Measurements from ENCODE around the gene IL3.

The IL3 gene

DNA sequence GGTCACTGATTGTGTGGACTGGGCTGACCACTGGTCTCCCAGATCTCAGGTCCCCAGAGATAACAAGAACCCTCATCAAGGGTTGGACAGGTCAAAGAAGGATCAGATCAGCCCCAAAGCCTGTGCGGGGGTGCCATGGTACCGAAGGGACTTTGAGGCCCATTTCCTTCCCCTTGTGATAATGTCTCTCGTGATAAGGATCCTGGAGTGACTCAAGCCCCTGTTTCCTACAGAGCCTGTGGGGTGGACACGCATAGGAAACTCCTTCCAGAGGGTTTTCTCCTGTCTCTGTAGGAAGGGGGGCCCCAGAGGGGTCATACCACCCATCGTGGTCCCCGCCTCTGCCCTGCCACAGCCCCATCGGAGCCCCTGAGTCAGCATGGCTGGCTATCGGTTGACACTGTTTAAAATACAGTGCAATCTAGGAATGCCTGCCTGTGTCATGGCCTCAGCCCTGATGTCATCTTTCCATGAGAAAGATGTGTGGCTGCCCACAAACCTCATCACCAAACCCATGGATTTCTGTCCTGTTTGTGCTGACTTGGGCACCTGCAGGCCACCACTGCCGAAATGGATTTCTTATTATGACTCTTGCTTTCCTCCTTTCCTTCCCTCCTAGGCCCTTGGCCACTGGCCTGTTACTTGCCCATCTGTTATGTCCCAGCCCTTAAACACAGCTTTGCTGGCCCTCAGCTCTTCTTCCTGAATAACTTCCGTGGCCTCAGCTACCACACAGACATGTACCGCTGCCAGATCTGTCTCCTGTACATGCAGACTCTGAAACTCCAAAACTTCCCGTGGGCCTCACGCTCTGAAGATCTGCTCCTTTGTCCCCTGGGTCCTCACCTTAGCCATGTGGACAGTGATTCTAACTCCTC lies 10.2 kb downstream of the IL3 start:
- no peak overlapping the region for H3K4me3 ChIP-seq (ENCODE audit: low read depth, low read length)
- DNase-seq (ENCODE audit: low read depth, low spot score), result peak; percentile 18
- TF ChIP-seq, protein P1, sequence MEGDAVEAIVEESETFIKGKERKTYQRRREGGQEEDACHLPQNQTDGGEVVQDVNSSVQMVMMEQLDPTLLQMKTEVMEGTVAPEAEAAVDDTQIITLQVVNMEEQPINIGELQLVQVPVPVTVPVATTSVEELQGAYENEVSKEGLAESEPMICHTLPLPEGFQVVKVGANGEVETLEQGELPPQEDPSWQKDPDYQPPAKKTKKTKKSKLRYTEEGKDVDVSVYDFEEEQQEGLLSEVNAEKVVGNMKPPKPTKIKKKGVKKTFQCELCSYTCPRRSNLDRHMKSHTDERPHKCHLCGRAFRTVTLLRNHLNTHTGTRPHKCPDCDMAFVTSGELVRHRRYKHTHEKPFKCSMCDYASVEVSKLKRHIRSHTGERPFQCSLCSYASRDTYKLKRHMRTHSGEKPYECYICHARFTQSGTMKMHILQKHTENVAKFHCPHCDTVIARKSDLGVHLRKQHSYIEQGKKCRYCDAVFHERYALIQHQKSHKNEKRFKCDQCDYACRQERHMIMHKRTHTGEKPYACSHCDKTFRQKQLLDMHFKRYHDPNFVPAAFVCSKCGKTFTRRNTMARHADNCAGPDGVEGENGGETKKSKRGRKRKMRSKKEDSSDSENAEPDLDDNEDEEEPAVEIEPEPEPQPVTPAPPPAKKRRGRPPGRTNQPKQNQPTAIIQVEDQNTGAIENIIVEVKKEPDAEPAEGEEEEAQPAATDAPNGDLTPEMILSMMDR (IDR thresholded peaks at IDR 0.05; ENCODE audit: low read depth, low read length), result no peak
- in situ Hi-C loops (cut with HindIII; ENCODE audit: low sequenced_read_pairs), result no loop called here

DNA sequence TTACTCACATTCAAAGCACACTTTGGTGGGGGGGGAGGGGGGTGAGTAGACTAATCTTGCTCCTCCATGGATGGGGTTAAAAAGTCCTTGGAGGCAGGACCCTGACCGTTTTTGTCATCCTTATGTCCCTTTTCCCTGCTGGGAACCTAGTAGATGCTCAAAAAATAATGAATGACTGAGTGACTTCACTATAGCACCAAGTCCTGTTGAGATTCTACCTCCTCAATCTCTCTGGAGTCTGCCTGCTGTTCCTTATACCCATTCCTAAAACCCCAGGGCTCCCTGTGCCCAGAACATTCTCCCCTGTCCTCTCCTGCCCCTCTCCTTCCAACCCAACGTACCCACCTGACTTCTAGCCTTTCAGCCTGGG lies 10.9 kb downstream of the IL3 start:
- TF ChIP-seq, protein P1 (IDR thresholded peaks at IDR 0.05; ENCODE audit: low read depth, low read length), result no peak
- no peak overlapping the region for H3K4me3 ChIP-seq (ENCODE audit: low read depth, low read length)
- in situ Hi-C loops (cut with HindIII; ENCODE audit: low sequenced_read_pairs), result no loop called here
- no peak for DNase-seq (ENCODE audit: low read depth, low spot score)

DNA sequence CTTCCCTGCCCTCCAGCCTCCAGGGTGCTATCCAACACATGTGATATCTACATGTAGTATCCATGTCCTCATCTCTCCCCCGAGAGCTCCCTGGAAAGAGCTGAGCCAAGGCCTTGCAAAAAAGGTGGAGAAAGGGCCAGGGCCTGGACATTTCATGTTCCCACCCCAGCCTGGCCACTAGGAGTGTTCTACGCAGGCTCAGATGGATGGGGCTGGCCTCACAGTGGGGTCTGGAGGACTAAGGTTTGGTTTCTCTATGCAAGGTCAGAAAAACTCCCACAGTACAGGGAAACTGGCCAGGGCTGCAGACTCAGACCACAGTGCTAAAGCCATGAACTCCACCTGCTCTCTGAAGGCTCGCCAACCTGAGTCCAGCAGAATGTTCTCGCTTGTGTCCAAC lies 11.6 kb downstream of the IL3 start:
- in situ Hi-C loops (cut with HindIII; ENCODE audit: low sequenced_read_pairs), result no loop called here
- TF ChIP-seq, protein P1 (IDR thresholded peaks at IDR 0.05; ENCODE audit: low read depth, low read length), result no peak
- no peak for DNase-seq (ENCODE audit: low read depth, low spot score)
- no peak overlapping the region for H3K4me3 ChIP-seq (ENCODE audit: low read depth, low read length)

DNA sequence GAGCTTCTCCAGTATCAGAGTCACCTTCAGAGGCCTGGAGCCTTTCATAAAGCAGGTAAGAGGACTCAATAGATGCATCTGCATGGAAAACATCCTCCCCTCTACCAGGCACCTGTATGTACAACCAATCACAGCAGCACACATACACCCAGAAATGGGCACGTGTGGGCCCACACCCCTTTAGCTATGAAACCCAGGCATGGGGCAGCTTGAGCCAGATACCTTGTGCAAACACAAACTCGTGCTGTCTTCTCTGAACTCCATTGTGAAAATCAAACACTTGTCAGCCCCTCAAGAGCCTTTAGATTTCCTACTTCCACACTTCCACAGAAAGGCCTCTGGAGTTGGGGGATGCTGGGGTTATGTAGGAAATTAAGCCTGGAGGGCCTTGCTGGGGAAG lies 12.1 kb downstream of the IL3 start:
- no peak for DNase-seq (ENCODE audit: low read depth, low spot score)
- TF ChIP-seq, protein P1 (IDR thresholded peaks at IDR 0.05; ENCODE audit: low read depth, low read length), result no peak
- H3K4me3 ChIP-seq (ENCODE audit: low read depth, low read length), result no peak overlapping the region
- in situ Hi-C loops (cut with HindIII; ENCODE audit: low sequenced_read_pairs), result no loop called here

DNA sequence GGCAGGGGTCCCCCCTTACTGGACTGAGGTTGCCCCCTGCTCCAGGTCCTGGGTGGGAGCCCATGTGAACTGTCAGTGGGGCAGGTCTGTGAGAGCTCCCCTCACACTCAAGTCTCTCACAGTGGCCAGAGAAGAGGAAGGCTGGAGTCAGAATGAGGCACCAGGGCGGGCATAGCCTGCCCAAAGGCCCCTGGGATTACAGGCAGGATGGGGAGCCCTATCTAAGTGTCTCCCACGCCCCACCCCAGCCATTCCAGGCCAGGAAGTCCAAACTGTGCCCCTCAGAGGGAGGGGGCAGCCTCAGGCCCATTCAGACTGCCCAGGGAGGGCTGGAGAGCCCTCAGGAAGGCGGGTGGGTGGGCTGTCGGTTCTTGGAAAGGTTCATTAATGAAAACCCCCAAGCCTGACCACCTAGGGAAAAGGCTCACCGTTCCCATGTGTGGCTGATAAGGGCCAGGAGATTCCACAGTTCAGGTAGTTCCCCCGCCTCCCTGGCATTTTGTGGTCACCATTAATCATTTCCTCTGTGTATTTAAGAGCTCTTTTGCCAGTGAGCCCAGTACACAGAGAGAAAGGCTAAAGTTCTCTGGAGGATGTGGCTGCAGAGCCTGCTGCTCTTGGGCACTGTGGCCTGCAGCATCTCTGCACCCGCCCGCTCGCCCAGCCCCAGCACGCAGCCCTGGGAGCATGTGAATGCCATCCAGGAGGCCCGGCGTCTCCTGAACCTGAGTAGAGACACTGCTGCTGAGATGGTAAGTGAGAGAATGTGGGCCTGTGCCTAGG lies 13.0 kb downstream of the IL3 start, which contains the start of gene CSF2:
Gene CSF2, plus strand, starts transcription at position 559 of the 783 bp plus-strand sequence. Its CDS starts 35 bp downstream, at position 594.
- no peak within 1 kb of the TSS for H3K4me3 ChIP-seq (ENCODE audit: low read depth, low read length)
- no peak for DNase-seq (ENCODE audit: low read depth, low spot score)
- in situ Hi-C loops (cut with HindIII; ENCODE audit: low sequenced_read_pairs), result no loop called here
- TF ChIP-seq, protein P1 (IDR thresholded peaks at IDR 0.05; ENCODE audit: low read depth, low read length), result no peak

DNA sequence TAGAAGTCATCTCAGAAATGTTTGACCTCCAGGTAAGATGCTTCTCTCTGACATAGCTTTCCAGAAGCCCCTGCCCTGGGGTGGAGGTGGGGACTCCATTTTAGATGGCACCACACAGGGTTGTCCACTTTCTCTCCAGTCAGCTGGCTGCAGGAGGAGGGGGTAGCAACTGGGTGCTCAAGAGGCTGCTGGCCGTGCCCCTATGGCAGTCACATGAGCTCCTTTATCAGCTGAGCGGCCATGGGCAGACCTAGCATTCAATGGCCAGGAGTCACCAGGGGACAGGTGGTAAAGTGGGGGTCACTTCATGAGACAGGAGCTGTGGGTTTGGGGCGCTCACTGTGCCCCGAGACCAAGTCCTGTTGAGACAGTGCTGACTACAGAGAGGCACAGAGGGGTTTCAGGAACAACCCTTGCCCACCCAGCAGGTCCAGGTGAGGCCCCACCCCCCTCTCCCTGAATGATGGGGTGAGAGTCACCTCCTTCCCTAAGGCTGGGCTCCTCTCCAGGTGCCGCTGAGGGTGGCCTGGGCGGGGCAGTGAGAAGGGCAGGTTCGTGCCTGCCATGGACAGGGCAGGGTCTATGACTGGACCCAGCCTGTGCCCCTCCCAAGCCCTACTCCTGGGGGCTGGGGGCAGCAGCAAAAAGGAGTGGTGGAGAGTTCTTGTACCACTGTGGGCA lies 13.8 kb downstream of the IL3 start:
- DNase-seq (ENCODE audit: low read depth, low spot score), result no peak
- no peak overlapping the region for H3K4me3 ChIP-seq (ENCODE audit: low read depth, low read length)
- TF ChIP-seq, protein P1 (IDR thresholded peaks at IDR 0.05; ENCODE audit: low read depth, low read length), result no peak
- in situ Hi-C loops (cut with HindIII; ENCODE audit: low sequenced_read_pairs), result no loop called here

Measured in astrocyte of the spinal cord (primary cell).